ENCODE results near the gene RMDN3. TPM values are rescaled to one million over a fixed set of nuclear protein-coding genes. Genes with fewer than 3 reads are reported as not detected.
A peak's percentile ranks its signal among the peaks of the same experiment; 100 is the strongest.

RMDN3 gene
- total RNA-seq, 1 experiment from 2014 or later: 28.3 TPM

GRCh38 chr15:40793216-40793989 is 38.3 kb upstream of the RMDN3 start:
- Mint-ChIP-seq H3K27ac (peak overlapping the region in 1 of 3 experiments; percentile 8; a peak in 2 of 7 replicates), H3K36me3 (ENCODE audit: insufficient read depth in 1 of 3, low read depth in 3 of 3) (peaks cover 10 to 14% (median 13%) of the 10 kb centered on the region in 3 experiments; a peak in 5 of 7 replicates), H3K4me1 (peaks cover 25 to 33% of the 10 kb centered on the region in 2 experiments), H3K9me3 (no peaks in the 10 kb centered on the region), H3K4me3 (no peak overlapping the region), H3K27me3 (ENCODE audit: low read depth) (no peaks in the 10 kb centered on the region)
- Histone ChIP-seq H3K27me3 (ENCODE audit: insufficient read depth, low read length) (no peaks in the 10 kb centered on the region), H3K23me2 (ENCODE audit: insufficient read length, low read depth, low read length, poor library complexity, severe bottlenecking) (no peaks in the 10 kb centered on the region), H2BK15ac (ENCODE audit: low read depth, low read length) (no peak overlapping the region), H2AFZ (ENCODE audit: low read length) (no peak overlapping the region), H3K9me3 (ENCODE audit: control insufficient read depth, low read depth, low read length) (no peaks in the 10 kb centered on the region), H2AK5ac (ENCODE audit: insufficient read length, low read length) (no peak overlapping the region), H2BK120ac (ENCODE audit: low read depth, low read length, poor library complexity, severe bottlenecking) (no peak overlapping the region), H2BK12ac (ENCODE audit: insufficient read length, low read depth, low read length) (no peak overlapping the region), H4K8ac (replicated peaks; ENCODE audit: insufficient read length, low read depth, low read length) (no peak overlapping the region), H3K4ac (ENCODE audit: low read depth, low read length) (no peak overlapping the region), H4K20me1 (ENCODE audit: control insufficient read depth, insufficient read depth, insufficient read length) (no peaks in the 10 kb centered on the region), H3T11ph (ENCODE audit: low read length) (no peak overlapping the region), H2BK20ac (ENCODE audit: low read depth, low read length, poor library complexity, severe bottlenecking) (no peak overlapping the region), H3K9ac (ENCODE audit: extremely low read depth, insufficient read length, low read length) (no peak overlapping the region), H3K23ac (ENCODE audit: insufficient read length, low read depth, low read length) (no peak overlapping the region), H3K4me2 (ENCODE audit: insufficient read depth, insufficient read length, low read length) (no peak overlapping the region), H4K5ac (ENCODE audit: insufficient read length, low read depth, low read length) (no peak overlapping the region), H3K79me1 (ENCODE audit: insufficient read depth, low read depth, low read length, poor library complexity, severe bottlenecking) (peaks cover 4% of the 10 kb centered on the region), H3K4me1 (ENCODE audit: insufficient read depth, low read length) (peaks cover 5% of the 10 kb centered on the region; the same call in 1 of the 2 replicates), H2BK5ac (ENCODE audit: insufficient read length, low read length) (no peak overlapping the region), H3K14ac (ENCODE audit: insufficient read depth, low read length) (no peak overlapping the region), H3K79me2 (ENCODE audit: insufficient read depth, low read length) (no peaks in the 10 kb centered on the region), H3K27ac (ENCODE audit: insufficient read length, low read depth, low read length) (no peak overlapping the region), H3K56ac (ENCODE audit: insufficient read length, low read depth, low read length) (no peak overlapping the region), H4K91ac (ENCODE audit: insufficient read length, low read depth, low read length) (no peak overlapping the region), H3K18ac (ENCODE audit: insufficient read length, low read depth, low read length) (no peak overlapping the region)
- no CpG with 5 or more reads among the region's 9 CpGs for WGBS (ENCODE audit: extremely low coverage, insufficient read length, low lambda C conversion rate)
- TF ChIP-seq, protein P1, sequence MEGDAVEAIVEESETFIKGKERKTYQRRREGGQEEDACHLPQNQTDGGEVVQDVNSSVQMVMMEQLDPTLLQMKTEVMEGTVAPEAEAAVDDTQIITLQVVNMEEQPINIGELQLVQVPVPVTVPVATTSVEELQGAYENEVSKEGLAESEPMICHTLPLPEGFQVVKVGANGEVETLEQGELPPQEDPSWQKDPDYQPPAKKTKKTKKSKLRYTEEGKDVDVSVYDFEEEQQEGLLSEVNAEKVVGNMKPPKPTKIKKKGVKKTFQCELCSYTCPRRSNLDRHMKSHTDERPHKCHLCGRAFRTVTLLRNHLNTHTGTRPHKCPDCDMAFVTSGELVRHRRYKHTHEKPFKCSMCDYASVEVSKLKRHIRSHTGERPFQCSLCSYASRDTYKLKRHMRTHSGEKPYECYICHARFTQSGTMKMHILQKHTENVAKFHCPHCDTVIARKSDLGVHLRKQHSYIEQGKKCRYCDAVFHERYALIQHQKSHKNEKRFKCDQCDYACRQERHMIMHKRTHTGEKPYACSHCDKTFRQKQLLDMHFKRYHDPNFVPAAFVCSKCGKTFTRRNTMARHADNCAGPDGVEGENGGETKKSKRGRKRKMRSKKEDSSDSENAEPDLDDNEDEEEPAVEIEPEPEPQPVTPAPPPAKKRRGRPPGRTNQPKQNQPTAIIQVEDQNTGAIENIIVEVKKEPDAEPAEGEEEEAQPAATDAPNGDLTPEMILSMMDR (conservative IDR thresholded peaks at IDR 0.05): no peak
- no peak for DNase-seq

All from H9 (cell line).